ENCODE data around the gene CCZ1B. TPM values are rescaled to one million over a fixed set of nuclear protein-coding genes. Genes with fewer than 3 reads are reported as not detected.
A peak's percentile ranks its signal among the peaks of the same experiment; 100 is the strongest.
"Not testable (repeated sequence)": the region's sequence is repeated elsewhere in the genome, so short reads cannot be mapped to it uniquely, and the experiment has no call there.

Gene CCZ1B
- total RNA-seq, 2 donors from 2014 or later = 50.5 to 54.7 TPM

- DNase-seq; intact Hi-C loops (cut with DNase I, micrococcal nuclease): not testable (repeated sequence)
- ATAC-seq = peak; percentile 21
Observed at GRCh38 chr7:6792113-6792872, 33.8 kb downstream of the CCZ1B start.

GRCh38 chr7:6789353-6789752 is 36.7 kb downstream of the CCZ1B start:
- DNase-seq; intact Hi-C loops (cut with DNase I, micrococcal nuclease); ATAC-seq: not testable (repeated sequence)

- ATAC-seq; intact Hi-C loops (cut with DNase I, micrococcal nuclease); DNase-seq: not testable (repeated sequence)
Observed at GRCh38 chr7:6781581-6781980, 44.5 kb downstream of the CCZ1B start.

- DNase-seq; intact Hi-C loops (cut with DNase I, micrococcal nuclease); ATAC-seq: not testable (repeated sequence)
Observed at GRCh38 chr7:6761186-6761585, 64.9 kb downstream of the CCZ1B start.

- DNase-seq; intact Hi-C loops (cut with DNase I, micrococcal nuclease): not testable (repeated sequence)
- ATAC-seq = peak; percentile 76
Observed at GRCh38 chr7:6753964-6754363, 72.1 kb downstream of the CCZ1B start, which contains the start of gene RSPH10B2. TSS of gene RSPH10B2 (plus strand) at chr7:6754103. CDS start at chr7:6757678, 3,575 bp downstream.

GRCh38 chr7:6750173-6750572 is 75.9 kb downstream of the CCZ1B start:
- intact Hi-C loops (cut with DNase I, micrococcal nuclease); ATAC-seq; DNase-seq: not testable (repeated sequence)

GRCh38 chr7:6749335-6749734 is 76.7 kb downstream of the CCZ1B start:
- DNase-seq; intact Hi-C loops (cut with DNase I, micrococcal nuclease); ATAC-seq: not testable (repeated sequence)

Other genes with a start within 250 kb of the CCZ1B start
- 10 to 100 TPM; 37.6 to 51.1 TPM for gene ZDHHC4, start 248.8 kb downstream of the CCZ1B start, total RNA-seq
- 10 to 100 TPM; 22.5 to 24.4 TPM for gene INTS15, start 236.3 kb downstream of the CCZ1B start, total RNA-seq
- 1 to 10 TPM in 1 of 2 donors, under 1 TPM in 1; 0.79 to 2.9 TPM for gene ZNF853, start 210.7 kb downstream of the CCZ1B start, total RNA-seq
- gene ZNF316, start 189.0 kb downstream of the CCZ1B start, total RNA-seq = 10 to 100 TPM; 19.0 to 21.1 TPM
- 10 to 100 TPM; 19.7 to 21.8 TPM for gene ZNF12, start 119.3 kb downstream of the CCZ1B start, total RNA-seq
- gene RSPH10B2, start 72.2 kb downstream of the CCZ1B start, total RNA-seq = under 1 TPM in 1 of 2 donors, not detected in 1; 0.39 TPM